ENCODE data around the gene NUBPL. TPM values are rescaled to one million over a fixed set of nuclear protein-coding genes. Genes with fewer than 3 reads are reported as not detected.
"Not testable (repeated sequence)": the region's sequence is repeated elsewhere in the genome, so short reads cannot be mapped to it uniquely, and the experiment has no call there.

Gene NUBPL
- total RNA-seq, 4 donors from 2014 or later: 7.5 to 28.9 (median 11.9) TPM

DNA sequence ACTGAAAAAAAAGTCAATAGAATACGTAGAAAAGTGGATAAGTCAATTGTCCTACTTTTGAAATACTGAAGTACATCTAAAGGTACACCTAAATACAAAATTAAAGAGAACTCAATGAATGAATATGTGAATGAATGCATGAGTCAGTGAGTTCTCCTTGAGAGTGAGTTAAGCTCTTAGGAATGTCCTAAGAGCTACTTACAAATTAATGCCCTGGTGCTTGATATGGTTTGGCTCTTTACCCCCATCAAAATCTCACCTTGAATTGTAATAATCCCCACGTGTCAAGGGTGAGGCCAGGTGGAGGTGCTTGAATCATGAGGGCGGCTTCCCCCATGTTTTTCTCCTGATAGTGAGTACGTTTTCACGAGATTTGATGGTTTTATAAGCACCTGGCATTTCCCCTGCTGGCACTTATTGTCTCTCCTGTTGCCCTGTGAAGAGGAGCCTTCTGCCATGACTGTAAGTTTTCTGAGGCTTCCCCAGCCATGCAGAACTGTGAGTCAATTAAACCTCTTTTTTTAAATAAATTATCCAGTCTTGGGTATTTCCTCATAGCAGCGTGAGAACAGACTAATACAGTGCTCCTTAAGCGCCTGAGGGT is 323.7 kb downstream of the NUBPL start:
- Histone ChIP-seq H3K36me3 (no peaks in the 10 kb centered on the region), H3K4me3 (no peak overlapping the region), H3K27me3 (no peaks in the 10 kb centered on the region), H3K4me1 (no peaks in the 10 kb centered on the region), H3K9me3 (no peaks in the 10 kb centered on the region), H3K27ac (no peak overlapping the region)
- DNase-seq (ENCODE audit: low spot score in 2 of 2): no peak
- TF ChIP-seq POLR2A (IDR thresholded peaks at IDR 0.05) (no peak), CTCF (IDR thresholded peaks at IDR 0.05) (no peak), POLR2AphosphoS5 (IDR thresholded peaks at IDR 0.05) (no peak), EP300 (IDR thresholded peaks at IDR 0.05) (no peak)
- 81% methylated on average over 7 of the region's 7 CpGs for whole genome bisulfite sequencing

- TF ChIP-seq EP300 (IDR thresholded peaks at IDR 0.05): no peak
- no peak for TF ChIP-seq POLR2AphosphoS5 (IDR thresholded peaks at IDR 0.05)
- no peak for TF ChIP-seq CTCF (IDR thresholded peaks at IDR 0.05)
- TF ChIP-seq POLR2A (IDR thresholded peaks at IDR 0.05): no peak
- WGBS: 71% methylated on average over 3 of the region's 3 CpGs
Observed at GRCh38 chr14:31886156-31886835, 325.1 kb downstream of the NUBPL start.

DNA sequence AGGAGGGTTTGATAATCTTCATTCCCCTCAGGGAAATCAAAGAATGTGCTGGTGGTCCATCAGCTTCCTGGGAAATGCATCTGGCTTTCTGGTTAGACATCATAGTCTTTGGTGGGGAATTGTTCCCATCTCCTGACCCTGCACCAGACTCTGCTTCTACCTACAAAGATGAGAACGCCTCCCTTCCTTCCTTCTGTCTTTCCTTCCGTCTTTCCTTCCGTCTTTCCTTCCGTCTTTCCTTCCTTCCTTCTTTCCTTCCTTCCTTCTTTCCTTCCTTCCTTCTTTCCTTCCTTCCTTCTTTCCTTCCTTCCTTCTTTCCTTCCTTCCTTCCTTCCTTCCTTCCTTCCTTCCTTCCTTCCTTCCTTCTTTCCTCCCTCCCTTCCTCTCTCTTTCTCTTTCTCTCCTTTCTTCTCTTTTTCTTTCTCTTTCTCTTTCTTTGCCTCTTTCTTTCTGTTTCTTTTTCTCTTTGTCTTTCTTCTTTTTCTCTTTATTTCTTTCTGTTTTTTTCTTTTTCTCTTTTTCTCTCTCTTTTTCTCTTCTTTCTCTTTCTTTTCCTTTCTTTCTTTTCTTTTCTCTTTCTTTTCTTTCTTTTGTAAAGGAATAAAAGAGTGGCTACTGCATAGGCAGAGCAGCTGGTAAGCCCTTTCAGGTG is 326.9 kb downstream of the NUBPL start:
- no peaks in the 10 kb centered on the region for H3K27me3 ChIP-seq
- H3K9me3 ChIP-seq: no peaks in the 10 kb centered on the region
- 94% methylated on average over 4 of the region's 4 CpGs for WGBS
- H3K27ac ChIP-seq: no peak overlapping the region
- TF ChIP-seq CTCF (IDR thresholded peaks at IDR 0.05) (no peak), POLR2A (IDR thresholded peaks at IDR 0.05) (no peak), POLR2AphosphoS5 (IDR thresholded peaks at IDR 0.05) (no peak), EP300 (IDR thresholded peaks at IDR 0.05) (no peak)
- no peaks in the 10 kb centered on the region for H3K36me3 ChIP-seq
- no peak for DNase-seq (ENCODE audit: low spot score in 2 of 2)
- H3K4me3 ChIP-seq: no peak overlapping the region
- H3K4me1 ChIP-seq: no peaks in the 10 kb centered on the region

More at GRCh38 chr14:31886156-31886835, 325.1 kb downstream of the NUBPL start:
- Histone ChIP-seq H3K4me3 (no peak overlapping the region), H3K27ac (no peak overlapping the region), H3K27me3 (no peaks in the 10 kb centered on the region), H3K36me3 (no peaks in the 10 kb centered on the region), H3K9me3 (no peaks in the 10 kb centered on the region), H3K4me1 (no peaks in the 10 kb centered on the region)
- no peak for DNase-seq (ENCODE audit: low spot score in 2 of 2)

DNA sequence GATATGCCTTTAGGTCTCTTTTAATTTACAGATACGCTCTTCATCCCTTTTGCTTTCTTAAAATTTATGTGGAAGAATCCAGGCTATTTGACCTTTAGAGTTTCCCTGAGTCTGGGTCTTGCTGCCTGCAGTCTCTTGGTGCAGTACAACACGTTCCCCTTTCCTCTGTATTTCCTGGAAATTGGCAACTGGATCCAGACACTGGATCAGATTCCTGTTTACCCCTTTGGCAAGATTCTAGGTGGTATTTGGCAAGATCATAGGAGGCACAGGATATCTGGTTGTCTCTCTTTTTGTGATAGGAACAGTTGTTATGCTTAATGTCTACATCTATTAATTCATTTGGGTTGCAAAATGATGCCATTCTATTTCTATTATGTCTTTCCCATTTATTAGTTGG is 328.1 kb downstream of the NUBPL start:
- Histone ChIP-seq H3K27ac (no peak overlapping the region), H3K4me3 (no peak overlapping the region), H3K9me3 (no peaks in the 10 kb centered on the region), H3K36me3 (no peaks in the 10 kb centered on the region), H3K27me3 (no peaks in the 10 kb centered on the region), H3K4me1 (no peaks in the 10 kb centered on the region)
- no peak for TF ChIP-seq EP300 (IDR thresholded peaks at IDR 0.05)
- TF ChIP-seq CTCF (IDR thresholded peaks at IDR 0.05): no peak
- TF ChIP-seq POLR2AphosphoS5 (IDR thresholded peaks at IDR 0.05): no peak
- TF ChIP-seq POLR2A (IDR thresholded peaks at IDR 0.05): no peak
- WGBS: 65% methylated on average over 2 of the region's 2 CpGs
- no peak for DNase-seq (ENCODE audit: low spot score in 2 of 2)

- 97% methylated on average over 4 of the region's 4 CpGs for WGBS
- not testable (repeated sequence) for DNase-seq (ENCODE audit: low spot score in 2 of 2); H3K27me3 ChIP-seq; H3K36me3 ChIP-seq; H3K9me3 ChIP-seq; H3K4me3 ChIP-seq; H3K4me1 ChIP-seq; H3K27ac ChIP-seq
Observed at GRCh38 chr14:31890202-31890601, 329.0 kb downstream of the NUBPL start.

Measured in suprapubic skin (tissue), 4 donors.